Effector memory CD8-positive, alpha-beta T cell (primary cell): Measurements from ENCODE around the gene AP2A2.

Experiments
- ATAC-seq: fragments of 150-1000 bp; cut with Tn5 transposase; replicated peaks from 2 replicates; pipeline ENCODE4 v1.10.0; 2021; ENCODE audit warnings: mild to moderate bottlenecking, moderate library complexity
- DNase-seq, 3 experiments: peaks; one replicate each; pipeline ENCODE4 v3.0.0; 2021
- H3K27ac Mint-ChIP-seq, 2 donors: one replicate each; pipeline ENCODE4 v1.8.0; 2022; ENCODE audit warnings: mild to moderate bottlenecking in 2 of 2, mixed read lengths in 2 of 2, moderate library complexity in 2 of 2
- H3K27me3 Mint-ChIP-seq, 2 donors: one replicate each; pipeline ENCODE4 v1.8.0; 2022; ENCODE audit warnings: mixed read lengths in 2 of 2
- H3K36me3 Mint-ChIP-seq: one replicate; pipeline ENCODE4 v1.8.0; 2022; ENCODE audit warnings: mild to moderate bottlenecking, moderate library complexity, mixed read lengths; ENCODE audit not compliant: insufficient read depth
- H3K4me1 Mint-ChIP-seq, 2 donors: one replicate each; pipeline ENCODE4 v1.8.0; 2022; ENCODE audit warnings: low read depth in 2 of 2, mixed read lengths in 2 of 2
- H3K4me3 Mint-ChIP-seq, 2 donors: one replicate each; pipeline ENCODE4 v1.8.0; 2022; ENCODE audit warnings: mild to moderate bottlenecking in 2 of 2, mixed read lengths in 2 of 2, moderate library complexity in 2 of 2
- H3K9me3 Mint-ChIP-seq, 2 donors: one replicate each; pipeline ENCODE4 v1.8.0; 2022; ENCODE audit warnings: mixed read lengths in 2 of 2

AP2A2 gene

DNA sequence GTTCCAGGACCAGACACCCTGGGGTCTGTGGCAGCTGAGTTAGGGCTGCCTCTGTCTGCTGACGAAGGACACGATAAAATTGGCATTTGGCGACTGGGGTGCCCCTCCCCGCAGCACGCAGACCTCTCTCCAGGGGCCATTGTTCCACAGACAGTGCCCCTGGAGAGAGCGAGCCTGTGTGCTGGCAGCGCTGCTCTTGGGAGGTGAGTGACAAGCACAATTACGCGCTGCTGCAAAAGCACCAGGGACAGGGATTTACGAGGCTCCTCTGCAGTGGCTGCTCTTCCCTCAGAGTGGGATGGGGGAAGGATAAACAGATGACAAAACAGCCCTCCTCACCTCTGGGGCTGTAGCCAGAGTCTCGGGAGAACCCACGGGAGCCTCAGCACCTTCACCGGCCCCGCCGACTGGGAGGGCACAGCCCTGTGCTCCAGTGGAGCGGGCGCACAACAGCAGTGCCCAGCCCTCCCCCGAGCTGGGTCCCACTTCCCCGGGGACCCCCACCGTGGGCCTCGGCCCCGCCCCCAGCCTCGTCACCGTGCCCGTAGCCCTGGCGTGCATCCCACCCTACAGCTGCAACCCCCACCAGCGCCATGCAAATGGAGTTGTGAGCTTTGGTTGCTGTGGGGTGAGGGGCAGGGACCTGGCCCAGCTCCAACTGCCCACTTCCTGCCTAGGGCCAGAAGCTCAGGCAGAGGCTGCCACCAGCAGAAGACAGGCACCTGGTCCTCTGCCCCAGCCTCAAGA is 34.7 kb upstream of the AP2A2 start:
- no peak overlapping the region for H3K4me3 Mint-ChIP-seq
- no peaks in the 10 kb centered on the region for H3K9me3 Mint-ChIP-seq
- no peaks in the 10 kb centered on the region for H3K27me3 Mint-ChIP-seq
- peaks cover 0 to 4% of the 10 kb centered on the region in 2 donors for H3K4me1 Mint-ChIP-seq
- H3K36me3 Mint-ChIP-seq, result peaks cover 6% of the 10 kb centered on the region
- DNase-seq, result no peak
- no peak for ATAC-seq
- no peak overlapping the region for H3K27ac Mint-ChIP-seq

DNA sequence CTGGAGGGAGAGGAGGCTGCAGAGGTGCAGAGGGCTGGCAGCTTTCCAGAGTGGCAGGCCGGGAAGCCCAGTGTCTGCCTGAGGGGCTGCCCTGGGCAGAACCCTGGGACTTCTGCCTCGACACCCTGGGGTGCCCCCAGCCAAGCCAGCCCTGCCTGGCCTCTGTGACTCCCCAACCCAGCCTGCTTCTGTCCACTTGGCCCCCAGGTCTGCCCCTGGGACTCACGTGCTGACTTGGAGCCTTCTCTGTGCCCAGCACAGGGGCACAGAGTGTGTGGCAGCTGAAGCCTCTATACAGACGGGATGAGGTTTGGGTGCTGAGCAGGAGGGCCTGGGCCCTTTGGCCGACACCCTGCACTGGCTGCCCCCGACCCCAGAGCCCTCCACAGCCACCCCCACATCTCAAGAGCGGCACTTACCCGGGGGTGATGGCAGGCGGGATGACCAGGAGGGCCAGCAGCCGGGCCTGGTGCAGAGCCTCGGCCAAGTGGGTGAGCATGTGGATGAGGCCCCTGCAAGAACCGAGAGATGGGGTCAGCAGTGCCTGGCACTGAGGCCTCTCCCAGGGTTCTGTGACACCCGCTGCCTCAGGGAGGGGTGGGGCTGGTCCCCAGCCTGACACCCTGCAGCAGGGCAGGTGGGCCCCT is 32.5 kb upstream of the AP2A2 start:
- no peaks in the 10 kb centered on the region for H3K27me3 Mint-ChIP-seq
- H3K4me3 Mint-ChIP-seq, result no peak overlapping the region
- H3K27ac Mint-ChIP-seq, result no peak overlapping the region
- H3K9me3 Mint-ChIP-seq, result no peaks in the 10 kb centered on the region
- DNase-seq (no peak), ATAC-seq (no peak)
- H3K4me1 Mint-ChIP-seq, result peaks cover 0 to 4% of the 10 kb centered on the region in 2 donors
- H3K36me3 Mint-ChIP-seq, result no peaks in the 10 kb centered on the region

DNA sequence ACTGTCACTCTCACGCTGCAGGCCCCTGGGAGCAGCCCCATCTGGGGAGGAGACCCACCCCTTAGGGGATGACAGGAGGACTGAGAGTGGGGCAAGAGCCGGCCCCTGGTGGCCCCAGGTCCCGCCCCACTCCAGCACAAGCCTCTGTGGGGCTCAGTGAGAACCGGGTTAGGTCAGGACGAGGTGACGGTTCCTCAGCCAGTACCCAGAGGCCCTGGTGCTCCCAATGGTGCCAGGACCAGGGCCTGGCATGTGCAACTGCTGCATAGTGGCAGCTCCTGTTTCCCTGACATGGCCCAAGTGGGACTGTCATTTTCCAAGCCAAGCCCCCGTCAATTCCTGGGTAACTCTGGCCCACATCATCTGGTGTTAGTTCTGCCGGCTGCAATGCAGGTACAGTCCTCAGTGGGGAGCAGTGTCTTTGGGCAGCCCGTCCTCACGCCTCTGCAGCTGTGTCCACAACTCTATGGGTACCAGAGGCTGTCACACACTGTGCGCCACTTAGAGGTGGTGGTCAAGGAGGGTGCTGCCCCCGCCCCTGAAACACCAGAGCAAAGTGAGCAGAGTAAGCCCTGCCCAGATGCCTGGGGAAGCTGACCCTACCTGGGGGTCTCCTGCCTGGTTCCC is 31.0 kb upstream of the AP2A2 start:
- DNase-seq (no peak), ATAC-seq (no peak)
- Mint-ChIP-seq H3K36me3 (peaks cover 4% of the 10 kb centered on the region), H3K9me3 (no peaks in the 10 kb centered on the region), H3K27ac (no peak overlapping the region), H3K27me3 (no peaks in the 10 kb centered on the region), H3K4me1 (peaks cover 0 to 4% of the 10 kb centered on the region in 2 donors), H3K4me3 (no peak overlapping the region)

DNA sequence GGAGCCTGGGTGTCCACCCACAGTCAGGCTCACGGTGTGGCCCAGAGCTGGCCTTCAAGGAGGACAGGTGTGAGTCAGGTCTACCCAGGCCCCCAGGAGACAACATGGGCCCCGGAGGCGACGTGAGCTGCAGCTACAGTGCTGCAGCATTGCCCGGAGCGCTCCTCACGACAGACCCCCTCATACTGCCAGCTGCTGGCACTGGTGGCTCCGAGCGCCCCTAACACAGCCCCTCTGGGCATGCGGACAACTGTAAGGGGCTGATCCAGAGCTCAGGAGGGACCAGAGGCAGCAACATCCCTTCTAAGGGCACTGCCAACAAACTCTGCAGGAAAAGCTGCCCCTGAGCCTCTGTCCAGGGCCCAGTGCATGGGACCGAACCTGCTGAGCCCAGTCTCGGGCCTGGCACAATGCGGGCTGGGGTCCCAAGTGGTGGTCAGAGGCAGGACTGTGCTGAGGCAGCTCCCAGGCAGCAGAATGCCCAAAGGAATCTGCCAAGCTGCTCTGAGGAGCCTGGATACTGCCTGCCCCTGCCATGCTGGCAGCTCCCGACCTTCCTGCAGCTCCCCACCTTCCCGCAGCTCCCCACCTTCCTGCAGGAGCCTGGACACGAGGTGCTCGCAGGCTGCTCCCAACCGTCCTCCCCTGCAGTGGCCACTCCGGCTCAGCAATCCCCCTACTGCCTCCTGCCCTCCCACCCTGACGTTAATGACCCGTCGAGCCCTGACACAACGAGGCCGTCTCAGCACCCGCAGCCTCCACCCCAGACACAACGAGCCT is 30.1 kb upstream of the AP2A2 start:
- Mint-ChIP-seq H3K4me1 (peaks cover 0 to 4% of the 10 kb centered on the region in 2 donors), H3K27ac (peak overlapping the region; percentile 55 to 72), H3K4me3 (no peak overlapping the region), H3K9me3 (no peaks in the 10 kb centered on the region), H3K27me3 (no peaks in the 10 kb centered on the region), H3K36me3 (peaks cover 6% of the 10 kb centered on the region)
- DNase-seq, result no peak
- ATAC-seq, result no peak

DNA sequence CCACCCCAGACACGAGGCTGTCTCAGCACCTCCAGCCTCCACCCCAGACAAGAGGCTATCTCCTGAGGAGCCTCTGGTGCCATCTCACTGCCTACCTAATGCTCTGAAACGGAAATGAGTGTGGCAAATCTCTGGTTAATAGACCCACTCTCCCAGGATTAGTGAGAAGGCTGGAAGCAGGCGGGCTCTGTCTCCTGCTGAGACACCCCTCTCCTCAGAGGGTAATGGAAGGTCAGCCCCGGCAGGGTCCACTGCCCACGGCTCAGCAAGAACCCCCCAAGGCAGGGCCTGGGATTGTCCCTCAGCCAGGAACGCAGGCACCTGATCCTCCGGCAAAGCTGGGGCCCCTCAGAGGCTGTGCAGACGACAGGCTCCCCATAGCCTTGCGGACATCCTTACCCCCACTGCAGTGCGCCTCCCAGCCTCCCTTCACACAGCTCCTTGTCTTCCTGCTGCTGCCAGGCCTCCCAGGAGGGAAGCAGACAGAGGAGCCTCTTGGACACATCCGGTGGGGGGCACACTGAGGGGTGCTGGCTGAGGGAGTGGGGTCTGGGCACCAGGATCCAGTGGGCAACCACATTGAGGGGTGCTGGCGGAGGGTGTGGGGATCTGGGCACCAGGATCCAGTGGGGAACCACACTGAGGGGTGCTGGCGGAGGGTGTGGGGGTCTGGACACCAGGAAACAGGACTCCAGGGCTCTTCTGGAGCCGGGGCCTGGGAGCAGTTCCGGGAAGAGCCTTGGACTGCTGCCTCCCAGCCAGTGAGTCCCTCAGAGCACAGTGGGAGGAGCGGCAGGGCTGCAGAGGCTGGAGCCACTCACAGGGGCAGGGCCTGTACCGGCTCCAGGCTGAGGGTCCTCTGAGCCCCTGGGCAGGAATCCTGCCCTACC is 28.2 kb upstream of the AP2A2 start:
- no peak for ATAC-seq
- no peak for DNase-seq
- Mint-ChIP-seq H3K36me3 (peaks cover 6% of the 10 kb centered on the region), H3K9me3 (no peaks in the 10 kb centered on the region), H3K27me3 (no peaks in the 10 kb centered on the region), H3K27ac (no peak overlapping the region), H3K4me3 (no peak overlapping the region), H3K4me1 (peaks cover 4 to 5% of the 10 kb centered on the region in 2 donors)

DNA sequence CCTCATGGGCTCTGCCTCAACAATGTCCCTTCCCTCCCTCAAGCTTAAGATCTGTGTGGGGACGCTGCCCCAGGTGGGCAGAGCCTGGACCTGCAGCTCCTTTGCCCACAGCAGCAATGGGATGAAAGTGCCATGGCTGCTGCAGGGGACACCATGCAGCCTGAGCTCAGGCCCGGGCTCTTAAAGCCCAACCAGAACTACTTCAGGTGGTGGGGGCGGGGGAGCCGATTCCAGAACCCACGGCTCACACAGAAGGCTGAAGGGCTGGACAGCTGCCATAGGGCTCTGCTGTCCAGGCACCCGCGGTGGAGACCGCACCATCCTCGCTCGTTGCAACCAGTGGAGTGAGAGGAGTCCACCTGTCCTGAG is 27.5 kb upstream of the AP2A2 start:
- Mint-ChIP-seq H3K4me3 (no peak overlapping the region), H3K27ac (no peak overlapping the region), H3K27me3 (no peaks in the 10 kb centered on the region), H3K4me1 (peaks cover 4 to 5% of the 10 kb centered on the region in 2 donors), H3K9me3 (no peaks in the 10 kb centered on the region), H3K36me3 (peaks cover 6% of the 10 kb centered on the region)
- DNase-seq (no peak), ATAC-seq (no peak)

DNA sequence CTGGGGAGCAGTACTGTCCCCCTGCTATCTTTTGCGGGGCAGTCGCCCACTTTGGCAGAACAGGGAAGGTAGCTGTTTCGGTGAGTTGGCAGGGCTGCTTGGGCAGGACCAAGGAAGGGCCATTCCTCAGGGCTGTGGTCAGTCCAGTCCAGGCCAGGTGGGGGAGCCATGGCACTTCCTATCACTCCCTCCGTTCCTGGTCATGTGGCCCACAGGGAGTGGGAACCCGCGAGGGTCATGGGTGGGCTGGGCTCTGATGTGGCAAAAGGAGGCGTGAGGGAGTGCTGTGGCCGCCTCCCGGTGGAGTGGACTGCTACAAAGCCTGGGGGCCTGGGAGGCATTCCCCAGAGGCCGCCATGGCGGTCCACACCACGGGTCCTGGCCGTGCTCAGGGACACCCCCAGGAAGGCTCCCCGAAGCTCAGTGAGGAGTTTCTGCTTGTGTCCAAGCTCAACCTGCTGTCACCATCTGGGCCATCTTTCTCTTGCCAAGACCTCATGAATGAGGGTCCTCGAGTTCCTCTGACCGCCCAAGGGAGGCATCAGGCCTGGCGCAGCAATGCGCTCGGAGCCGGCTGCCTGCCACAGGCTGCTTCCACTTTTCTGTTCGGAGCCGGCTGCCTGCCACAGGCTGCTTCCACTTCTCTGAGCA is 27.0 kb upstream of the AP2A2 start:
- Mint-ChIP-seq H3K27me3 (no peaks in the 10 kb centered on the region), H3K4me3 (no peak overlapping the region), H3K9me3 (no peaks in the 10 kb centered on the region), H3K27ac (no peak overlapping the region), H3K36me3 (peaks cover 9% of the 10 kb centered on the region), H3K4me1 (peaks cover 4 to 5% of the 10 kb centered on the region in 2 donors)
- no peak for DNase-seq
- ATAC-seq, result no peak

DNA sequence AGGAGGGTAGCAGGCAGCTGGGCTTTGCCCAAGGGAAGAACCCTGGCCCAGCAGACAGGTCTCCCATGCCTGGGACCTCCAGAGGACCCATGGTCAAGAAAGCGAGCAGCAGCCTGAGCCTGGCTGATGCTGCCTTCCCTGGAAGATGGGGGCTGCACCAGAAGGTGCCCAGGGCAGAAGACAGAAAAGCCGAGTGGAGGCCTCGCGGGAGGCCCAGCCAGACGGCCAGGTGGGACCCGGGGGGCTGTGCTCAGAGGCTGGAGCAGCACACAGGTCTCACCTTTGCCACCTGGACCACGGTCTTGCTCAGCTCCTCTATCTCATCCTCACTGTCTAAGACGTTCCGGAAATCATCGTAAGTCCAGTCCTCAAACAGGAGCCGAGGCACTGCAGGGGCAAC is 25.9 kb upstream of the AP2A2 start:
- Mint-ChIP-seq H3K36me3 (peaks cover 11% of the 10 kb centered on the region), H3K4me3 (no peak overlapping the region), H3K27me3 (no peaks in the 10 kb centered on the region), H3K4me1 (peaks cover 5 to 7% of the 10 kb centered on the region in 2 donors), H3K27ac (no peak overlapping the region), H3K9me3 (no peaks in the 10 kb centered on the region)
- no peak for ATAC-seq
- DNase-seq, result no peak

DNA sequence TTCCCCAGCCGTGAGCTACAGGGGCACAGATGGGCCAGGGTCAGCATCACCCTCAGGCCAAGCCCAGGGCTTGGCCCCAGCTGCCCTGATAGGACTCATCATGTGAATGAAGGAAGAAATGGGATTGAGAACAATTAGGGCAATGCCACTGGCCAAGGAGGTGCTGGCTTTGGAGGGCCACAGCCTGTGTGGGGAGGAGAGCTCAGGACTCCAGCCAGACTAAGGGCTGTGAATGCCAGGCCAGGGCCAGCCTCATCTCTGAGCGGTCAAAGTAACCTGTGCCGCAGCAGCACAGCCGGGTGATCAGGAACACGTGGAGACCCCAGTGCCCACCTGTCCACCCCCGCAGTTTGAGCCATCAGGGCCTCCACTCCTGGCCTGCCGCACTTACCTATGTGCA is 25.1 kb upstream of the AP2A2 start:
- Mint-ChIP-seq H3K27me3 (no peaks in the 10 kb centered on the region), H3K36me3 (peaks cover 11% of the 10 kb centered on the region), H3K4me3 (no peak overlapping the region), H3K27ac (no peak overlapping the region), H3K4me1 (peaks cover 5 to 9% of the 10 kb centered on the region in 2 donors), H3K9me3 (no peaks in the 10 kb centered on the region)
- no peak for ATAC-seq
- DNase-seq, result no peak

DNA sequence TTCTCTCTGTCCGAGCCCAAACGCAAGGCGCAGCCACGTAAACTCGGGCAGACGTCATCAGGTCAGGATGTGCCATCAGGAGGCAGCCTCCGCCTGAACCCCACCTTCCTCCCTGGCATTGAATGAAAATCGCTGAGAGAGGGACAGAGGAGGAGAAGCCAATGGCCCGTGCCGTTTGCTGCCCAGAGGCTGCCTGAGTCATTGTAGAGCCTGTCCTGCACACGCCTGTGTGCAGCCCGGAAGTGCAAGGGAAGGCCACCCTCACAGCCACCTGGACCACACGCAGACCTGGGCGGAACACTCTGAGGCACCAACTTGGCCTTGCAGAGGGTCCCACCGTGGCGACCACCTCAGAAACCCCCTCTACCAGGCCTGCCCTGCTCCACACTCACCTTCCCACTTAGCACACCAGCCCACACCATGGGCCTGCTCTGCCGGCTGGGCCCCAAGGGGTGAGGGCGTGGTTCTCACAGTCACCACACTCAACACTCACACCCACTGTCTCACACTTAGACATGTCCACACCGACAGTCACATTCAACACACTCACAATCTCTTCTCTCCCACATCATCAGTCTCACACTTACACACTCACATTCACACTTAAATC is 24.1 kb upstream of the AP2A2 start:
- H3K9me3 Mint-ChIP-seq, result no peaks in the 10 kb centered on the region
- H3K36me3 Mint-ChIP-seq, result peaks cover 11% of the 10 kb centered on the region
- no peaks in the 10 kb centered on the region for H3K27me3 Mint-ChIP-seq
- no peak for DNase-seq
- H3K4me1 Mint-ChIP-seq, result peaks cover 5 to 9% of the 10 kb centered on the region in 2 donors
- peak overlapping the region in 1 of 2 donors; percentile 1 for H3K27ac Mint-ChIP-seq
- H3K4me3 Mint-ChIP-seq, result no peak overlapping the region
- no peak for ATAC-seq

DNA sequence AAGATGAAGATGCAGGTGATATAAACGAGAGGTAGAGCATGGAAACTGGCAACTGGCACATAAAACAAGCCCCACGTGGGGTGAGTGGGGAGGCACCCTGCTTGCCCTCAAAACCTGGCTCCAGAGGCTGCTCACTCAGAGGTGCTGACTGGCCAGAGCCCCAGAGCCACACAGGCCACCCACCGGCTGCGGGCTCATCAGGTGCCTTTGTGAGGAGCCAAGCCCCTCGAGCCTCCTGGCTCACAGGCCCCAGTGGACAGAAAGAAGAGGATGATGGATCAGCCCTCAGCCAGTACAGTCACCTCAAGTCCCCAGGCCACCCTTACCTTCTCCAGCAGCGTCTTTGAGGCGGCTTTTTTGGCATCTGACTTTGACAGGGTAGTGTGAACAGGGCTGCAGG is 21.3 kb upstream of the AP2A2 start:
- no peak for DNase-seq
- Mint-ChIP-seq H3K36me3 (peaks cover 8% of the 10 kb centered on the region), H3K27ac (no peak overlapping the region), H3K27me3 (no peaks in the 10 kb centered on the region), H3K9me3 (no peaks in the 10 kb centered on the region), H3K4me3 (no peak overlapping the region), H3K4me1 (peaks cover 16% of the 10 kb centered on the region in 2 donors)
- ATAC-seq, result no peak

DNA sequence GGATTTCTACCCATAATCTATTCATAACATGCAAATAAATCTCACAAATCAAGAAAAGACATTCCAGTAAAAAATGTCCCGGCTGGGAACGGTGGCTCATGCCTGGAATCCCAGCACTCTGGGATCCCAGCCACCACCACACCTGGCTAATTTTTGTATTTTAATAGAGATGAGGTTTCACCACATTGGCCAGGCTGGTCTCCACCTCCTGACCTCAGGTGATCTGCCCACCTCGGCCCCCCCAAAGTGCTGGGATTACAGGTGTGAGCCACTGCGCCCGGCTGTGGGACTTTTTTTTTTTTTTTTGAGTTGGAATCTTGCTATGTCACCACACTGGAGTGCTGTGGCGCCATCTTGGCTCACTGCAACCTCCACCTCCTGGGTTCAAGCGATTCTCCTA is 19.7 kb upstream of the AP2A2 start:
- Mint-ChIP-seq H3K4me1 (peaks cover 17% of the 10 kb centered on the region in 2 donors), H3K36me3 (peaks cover 5% of the 10 kb centered on the region), H3K9me3 (no peaks in the 10 kb centered on the region), H3K27ac (no peak overlapping the region), H3K4me3 (no peak overlapping the region), H3K27me3 (no peaks in the 10 kb centered on the region)
- DNase-seq (no peak), ATAC-seq (no peak)
